GM19452 (cell line): ENCODE measurements around the gene TRIM2.
"Not testable (repeated sequence)": the region's sequence is repeated elsewhere in the genome, so short reads cannot be mapped to it uniquely, and the experiment has no call there.

ENCODE experiments used
- ATAC-seq: cut with Tn5 transposase; IDR thresholded peaks from one replicate; pipeline ENCODE4 v1.9.1; 2021; ENCODE audit not compliant: unreplicated experiment

Gene TRIM2

DNA sequence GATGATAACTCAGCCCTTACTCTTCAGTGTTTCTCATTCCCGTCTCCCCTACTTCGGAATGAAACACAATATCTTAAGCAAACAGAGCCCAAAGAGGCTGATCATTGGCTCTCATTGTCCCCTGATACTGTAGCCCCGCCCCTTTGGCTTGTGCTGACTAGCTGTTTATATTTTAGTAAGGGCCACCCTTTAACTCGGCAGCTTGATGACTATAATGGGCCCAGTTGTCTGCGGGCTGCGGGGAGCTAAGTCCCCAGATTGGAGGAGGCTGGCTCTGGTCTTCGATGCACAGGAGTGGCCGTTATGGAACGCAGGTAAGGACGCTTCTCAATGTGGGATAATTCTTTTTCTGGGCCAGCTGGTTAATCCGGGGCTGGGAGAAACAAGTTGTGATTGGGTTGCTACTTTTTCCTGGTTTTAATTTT, at the start of gene TRIM2:
Gene TRIM2, plus strand, starts transcription at position 197 of the 425 bp plus-strand sequence. Its CDS starts 88 bp downstream, at position 285.
- no peak for ATAC-seq

DNA sequence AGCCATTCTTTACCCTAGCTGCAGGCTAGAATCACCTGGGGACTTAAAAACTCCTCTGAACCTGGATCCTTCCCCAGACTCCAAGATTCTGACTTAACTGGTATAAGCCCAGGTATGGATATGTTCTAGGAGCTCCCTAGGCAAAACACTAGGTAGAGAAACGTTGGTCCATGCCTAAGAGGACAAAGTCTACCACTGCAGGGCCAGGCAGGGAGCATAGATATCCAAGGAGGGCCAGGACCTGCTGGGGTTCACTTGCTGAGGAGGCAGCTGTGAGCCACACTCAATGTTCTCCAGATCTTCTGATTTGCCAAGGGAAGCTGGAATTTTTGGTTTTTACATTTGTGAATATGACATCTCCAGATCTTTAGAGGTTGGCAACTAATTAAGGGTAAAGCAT, 48.6 kb upstream of the TRIM2 start:
- no peak for ATAC-seq

DNA sequence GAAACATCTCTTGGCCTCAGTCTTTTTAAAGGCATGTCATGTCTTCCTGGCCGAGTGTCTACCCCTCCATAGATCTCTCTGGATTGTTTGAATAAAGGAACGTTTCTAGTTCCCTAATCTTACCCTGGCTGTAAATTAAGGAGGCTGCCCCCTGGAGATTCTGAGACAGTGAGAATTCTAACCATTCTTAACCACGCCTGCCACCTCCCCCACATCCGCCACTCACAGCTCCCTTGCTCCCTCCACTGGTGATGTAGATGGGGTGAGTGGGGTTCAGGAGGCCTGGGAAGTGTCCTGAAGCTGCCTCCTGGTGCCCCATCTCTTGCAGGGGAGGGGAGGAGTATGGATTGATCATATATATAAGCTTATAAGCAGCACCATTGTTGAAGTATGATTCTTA, 48.0 kb upstream of the TRIM2 start:
- no peak for ATAC-seq

DNA sequence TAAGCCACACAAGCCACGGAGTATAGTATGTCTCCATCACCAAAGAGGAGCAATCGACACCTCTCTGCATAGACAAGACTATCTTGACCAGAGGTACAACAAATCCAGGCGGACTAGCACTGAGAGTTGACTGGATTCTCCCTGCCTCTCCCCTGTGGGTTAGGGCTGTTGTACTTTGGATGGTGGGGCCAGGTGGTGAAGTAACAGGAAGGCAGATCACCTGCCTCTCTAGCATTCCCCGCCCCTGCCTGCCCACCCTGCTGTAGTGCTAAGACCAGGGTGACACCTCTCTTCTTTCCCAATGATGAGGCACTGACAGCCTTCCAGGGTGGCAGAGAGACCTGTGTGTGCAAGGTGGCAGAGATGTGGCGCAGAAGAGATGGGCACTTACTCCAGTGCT, 47.5 kb upstream of the TRIM2 start:
- ATAC-seq, result no peak

DNA sequence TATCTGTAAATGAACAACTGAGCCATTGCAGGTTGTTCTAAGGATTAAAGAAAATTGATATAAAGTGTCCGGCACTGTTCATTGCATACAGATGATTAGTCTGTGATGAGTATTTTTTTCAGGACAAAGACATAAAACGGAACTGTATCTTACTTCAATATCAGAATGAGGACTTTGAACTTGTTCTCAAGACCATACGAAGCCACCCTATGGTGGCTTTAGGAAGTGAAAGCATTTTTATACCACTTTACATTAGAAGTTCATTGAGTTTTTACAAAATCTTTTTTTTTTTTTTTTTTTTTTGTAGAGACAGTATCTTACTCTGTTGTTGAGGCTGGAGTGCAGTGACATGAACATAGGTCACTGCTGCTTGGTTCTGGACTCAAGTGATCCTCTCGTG, 45.2 kb upstream of the TRIM2 start:
- ATAC-seq, result no peak

DNA sequence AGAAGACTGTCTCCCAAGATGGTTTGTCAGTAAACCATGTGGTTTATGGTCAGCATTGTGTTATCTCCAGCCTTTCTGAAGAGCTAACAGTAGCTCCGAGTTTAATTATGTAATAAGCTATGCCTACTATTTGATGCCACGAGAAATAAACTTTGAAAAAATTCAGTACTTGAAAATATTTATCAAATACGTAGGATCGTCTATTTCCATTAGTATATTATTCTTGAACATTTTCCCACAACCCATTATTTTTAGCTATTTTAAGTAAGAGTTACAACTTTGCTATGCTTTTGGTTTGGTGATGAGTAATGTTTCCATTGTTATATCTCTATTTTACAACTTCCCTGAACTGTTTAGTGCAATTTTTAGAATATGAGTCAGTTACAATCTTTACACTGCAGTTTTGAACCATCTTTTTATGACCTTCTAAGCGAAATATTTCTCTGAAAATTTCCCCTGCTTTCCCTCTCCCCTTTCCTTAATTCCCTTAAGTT, 44.5 kb upstream of the TRIM2 start:
- ATAC-seq, result no peak

DNA sequence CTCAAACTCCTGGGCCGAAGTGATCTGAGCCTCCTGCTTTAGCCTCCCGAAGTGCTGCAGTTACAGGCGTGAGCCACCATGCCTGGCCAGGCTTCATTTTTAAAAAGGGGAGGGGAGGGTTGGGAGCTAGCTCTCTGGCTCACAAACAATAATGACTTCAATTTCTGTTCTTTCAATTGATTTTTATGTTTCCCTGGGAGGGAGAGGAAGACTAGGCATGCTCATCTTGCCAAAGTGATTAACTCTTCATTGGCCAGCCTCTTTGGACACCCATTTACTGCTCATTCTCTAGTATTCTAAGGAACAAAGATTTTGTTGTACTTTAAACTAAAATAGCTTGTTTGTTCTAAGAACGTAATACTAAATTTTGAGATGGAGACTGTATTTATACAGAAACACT, 43.4 kb upstream of the TRIM2 start:
- ATAC-seq, result no peak

DNA sequence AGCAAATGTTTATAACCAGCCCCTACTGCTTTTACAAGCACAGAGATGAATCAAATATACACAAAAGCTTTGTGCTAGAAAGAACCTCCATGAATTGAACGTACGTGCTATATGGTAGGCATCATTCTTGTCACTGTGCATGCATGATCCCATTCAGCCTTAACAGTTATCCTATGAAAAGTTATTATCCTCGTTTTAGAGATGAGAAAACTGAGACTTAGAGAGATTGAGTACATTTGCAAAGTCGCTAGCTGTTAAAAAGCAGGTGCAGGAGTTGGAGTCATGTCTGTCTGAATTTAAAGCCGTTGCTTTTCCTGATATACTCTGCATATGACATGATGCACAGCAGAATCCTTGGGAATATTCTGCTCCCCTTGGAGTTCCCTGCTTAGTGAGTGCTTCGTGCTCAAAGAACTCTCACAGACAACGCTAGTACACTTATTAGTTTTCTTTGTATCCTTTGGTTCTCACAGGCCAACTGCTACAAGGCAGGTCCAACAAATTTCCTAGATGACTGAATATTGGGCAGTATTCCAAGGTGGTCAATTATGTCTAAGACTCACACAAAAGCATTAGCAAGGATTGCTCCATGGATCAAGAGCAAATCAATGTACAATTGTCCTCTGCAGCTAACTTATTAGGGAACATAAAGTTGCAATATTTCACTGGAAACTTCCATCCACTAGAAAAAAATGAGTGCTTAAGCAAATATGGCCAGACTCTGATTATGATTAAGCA, 42.8 kb upstream of the TRIM2 start:
- no peak for ATAC-seq

DNA sequence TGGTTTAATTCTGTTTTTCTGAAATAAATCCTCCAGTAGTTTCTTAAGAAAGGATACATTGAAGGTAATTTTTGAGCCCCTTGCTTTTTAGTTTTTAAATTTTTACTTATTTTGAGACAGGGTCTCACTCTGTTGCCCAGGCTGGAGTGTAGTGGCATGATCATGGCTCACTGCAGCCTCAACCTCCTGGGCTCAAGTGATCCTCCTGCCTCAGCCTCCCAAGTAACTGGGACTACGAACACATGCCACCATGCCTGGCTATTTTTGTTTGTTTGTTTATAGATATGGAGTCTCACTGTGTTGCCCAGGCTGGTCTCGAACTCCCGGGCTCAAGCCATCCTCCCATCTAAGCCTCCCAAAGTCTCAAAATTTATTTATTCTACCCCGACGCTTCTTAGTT, 39.0 kb upstream of the TRIM2 start:
- not testable (repeated sequence) for ATAC-seq

DNA sequence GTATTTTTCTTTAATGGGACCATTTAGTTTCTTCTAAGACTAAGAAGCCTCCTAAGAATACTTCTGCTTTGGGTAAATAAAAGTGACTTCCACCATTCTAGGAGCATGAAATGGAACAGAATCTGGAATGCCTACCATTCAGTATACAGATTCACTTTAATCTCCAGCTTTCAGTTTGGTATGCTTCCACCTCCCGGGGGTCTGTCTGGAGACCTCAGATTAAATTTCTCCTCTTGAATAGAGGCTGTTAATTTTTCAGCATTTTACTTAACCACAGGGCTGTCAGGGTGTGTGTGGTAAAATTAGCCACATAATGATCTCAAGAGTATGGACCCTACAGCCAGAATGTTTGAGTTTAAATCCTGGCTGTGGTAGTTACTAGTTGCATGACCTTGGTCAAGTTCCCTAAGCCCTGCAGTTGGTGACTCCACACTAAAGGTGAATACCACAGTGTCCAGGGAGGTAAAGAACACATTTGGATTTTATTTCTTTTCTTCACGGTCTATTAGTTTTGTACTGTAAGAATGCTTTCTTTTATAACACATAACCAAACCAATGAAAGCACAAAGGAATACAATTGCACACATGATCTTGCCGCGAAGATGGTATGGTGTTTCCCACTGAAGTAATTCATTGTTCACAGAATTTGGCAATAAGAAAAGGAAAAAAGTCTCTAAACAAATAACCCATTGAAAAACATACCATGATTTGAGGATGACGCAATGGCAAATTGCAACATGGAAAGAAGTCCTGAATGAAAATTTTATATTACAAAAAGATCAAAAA, 37.3 kb upstream of the TRIM2 start:
- no peak for ATAC-seq

DNA sequence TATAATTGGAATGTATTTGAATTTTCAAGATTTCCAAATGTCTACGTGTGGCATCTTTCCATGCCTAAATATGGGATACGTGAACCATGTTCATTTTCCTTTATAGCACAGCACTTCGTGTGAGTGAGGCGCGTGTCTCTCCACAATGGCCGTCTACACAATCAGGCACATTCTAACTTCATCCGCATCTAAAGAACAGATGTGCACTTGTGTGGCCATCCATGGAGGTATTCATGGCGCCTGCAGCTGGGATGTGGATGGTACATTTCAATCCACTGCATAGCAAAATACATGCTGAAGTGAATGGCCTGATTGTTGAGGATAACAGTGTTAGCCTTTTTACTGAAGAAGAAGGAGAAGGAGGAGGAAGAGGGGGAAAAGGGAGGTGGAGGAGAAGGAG, 34.5 kb upstream of the TRIM2 start:
- ATAC-seq, result no peak

DNA sequence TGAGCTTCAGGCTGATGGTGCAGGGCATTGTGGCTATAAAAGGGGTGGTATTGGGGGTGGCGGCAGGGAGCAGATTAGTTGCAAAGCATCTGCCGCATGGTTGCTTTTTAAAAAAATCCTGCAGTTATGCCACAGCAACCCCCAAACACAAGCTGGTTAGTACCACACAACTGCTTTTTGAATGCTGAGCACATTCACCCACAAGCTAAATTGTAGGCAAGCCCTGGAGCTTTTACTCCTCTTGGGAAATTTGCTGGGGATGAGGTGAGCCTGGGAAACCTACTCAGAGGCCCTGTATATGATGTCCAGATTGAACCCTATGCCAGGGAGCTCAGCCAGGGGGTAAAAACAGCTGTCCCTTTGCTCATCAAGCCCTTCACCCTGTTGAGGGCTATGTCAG, 33.8 kb upstream of the TRIM2 start:
- no peak for ATAC-seq

DNA sequence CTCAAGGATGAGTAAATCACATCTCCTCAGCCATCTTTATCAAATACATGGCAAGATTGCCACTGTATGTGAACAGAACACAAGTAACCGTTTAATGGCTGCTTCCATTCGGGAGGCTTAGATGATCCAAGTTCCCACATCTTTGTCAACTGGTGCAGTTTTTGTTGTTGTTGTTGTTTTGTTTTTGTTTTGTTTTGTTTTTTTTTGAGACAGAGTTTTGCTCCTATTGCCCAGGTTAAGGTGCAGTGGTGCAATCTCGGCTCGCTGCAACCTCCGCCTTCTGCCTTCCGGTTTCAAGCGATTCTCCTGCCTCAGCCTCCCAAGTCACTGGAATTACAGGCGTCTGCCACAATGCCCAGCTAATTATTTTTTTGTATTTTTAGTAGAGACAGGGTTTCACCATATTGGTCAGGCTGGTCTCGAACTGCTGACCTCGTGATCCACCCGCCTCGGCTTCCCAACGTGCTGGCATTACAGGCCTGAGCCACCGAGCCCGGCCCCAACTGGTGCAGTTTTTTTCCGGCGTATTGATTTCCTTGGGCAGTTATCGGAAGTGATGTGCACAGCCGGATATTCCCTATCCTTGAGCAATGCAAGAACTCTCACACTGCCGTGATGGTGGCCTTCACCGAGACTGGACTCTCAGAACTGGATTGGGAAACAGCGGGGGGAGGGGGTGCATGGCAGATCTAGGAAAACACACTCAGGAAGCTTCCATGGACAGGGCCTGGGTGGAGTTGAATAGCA, 29.2 kb upstream of the TRIM2 start:
- no peak for ATAC-seq

DNA sequence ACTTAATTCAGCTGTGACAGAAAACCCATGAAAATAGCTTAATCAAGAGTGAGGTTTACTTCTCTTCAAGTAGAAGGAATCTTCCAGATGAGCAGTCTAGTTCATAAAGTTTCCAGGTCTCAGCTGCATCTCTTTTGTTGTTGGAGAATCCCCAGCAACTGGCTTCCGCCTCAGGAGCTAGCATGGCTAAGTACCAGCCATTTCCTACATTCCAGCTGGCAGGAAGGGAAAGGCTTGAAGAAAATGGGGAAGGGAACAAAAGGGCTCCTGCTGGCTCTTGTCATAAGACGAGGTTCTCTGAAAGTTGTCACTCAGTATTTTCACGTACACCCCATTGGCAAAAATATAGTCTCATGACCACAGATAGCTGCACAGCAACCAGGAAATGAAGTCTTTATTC, 27.3 kb upstream of the TRIM2 start:
- no peak for ATAC-seq

DNA sequence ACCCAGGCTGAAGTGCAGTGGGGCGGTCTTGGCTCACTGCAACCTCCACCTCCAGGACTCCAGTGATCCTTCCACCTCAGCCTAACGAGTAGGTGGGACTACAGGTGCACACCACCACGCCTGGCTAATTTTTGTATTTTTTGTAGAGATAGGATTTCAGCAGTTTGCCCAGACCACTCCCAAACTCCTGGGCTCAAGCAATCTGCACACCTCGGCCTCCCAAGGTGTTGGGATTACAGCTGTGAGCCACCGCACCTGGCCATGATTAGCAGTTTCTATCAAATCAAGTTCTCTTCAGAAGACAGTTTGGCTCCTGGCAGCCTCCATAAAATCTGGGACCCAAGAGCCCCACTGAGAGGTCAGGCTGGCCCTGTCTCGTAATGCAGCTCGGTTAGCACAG, 26.4 kb upstream of the TRIM2 start:
- no peak for ATAC-seq

DNA sequence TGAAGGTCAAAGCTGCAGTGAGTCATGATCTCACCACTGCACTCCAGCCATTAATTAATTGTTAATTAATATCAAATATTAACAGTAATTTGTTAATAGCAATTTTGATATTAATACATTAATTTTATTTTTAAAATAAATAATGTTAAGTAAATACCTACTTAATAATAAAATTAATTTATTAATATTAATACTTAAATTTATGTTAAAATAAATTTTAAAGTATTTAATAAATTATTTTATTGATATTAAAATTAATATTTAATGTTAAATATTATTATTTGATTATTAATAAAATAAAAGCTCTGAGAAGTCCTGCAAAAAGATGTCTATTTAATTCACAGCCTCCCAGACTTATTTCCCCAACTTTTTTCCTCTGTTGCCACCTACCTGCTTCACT, 25.1 kb upstream of the TRIM2 start:
- ATAC-seq, result no peak

DNA sequence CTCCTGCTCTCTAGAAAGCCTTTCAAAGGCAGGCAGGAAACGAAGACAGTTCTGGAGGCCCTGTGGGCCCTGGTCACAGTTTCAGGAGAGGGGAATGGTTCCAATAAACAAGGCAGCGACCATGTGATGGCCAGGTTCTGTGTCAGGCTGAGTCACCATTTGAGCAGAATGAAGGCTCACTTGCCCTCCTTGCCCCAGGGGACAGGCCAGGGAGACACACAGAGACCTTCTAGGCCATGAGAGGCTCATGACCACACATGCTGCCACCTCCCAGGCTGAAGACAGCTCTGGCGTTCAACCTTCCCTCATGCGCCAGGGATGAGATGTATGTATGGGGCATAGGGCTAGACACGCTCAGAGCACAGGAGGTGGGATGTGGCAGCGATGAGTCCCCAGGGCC, 22.9 kb upstream of the TRIM2 start:
- ATAC-seq, result no peak

DNA sequence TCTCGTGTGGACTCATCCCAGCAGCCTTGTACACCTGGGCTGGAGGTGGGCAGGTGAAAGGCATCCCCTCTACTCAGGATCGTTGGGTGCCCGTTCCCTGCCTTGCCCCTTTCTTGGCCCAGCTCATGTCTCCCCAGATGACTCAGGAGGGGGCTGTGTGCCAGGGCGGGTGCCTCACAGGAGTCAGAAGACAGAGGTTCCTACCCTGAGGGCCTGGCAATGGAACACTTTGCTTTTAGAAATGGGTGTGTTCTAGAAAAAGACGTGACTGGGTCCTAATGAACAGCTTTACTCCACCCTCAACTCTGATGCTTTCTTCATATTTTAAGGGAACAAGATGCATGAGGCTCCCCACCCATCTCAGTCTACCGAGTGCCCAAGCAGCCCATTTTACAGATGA, 22.5 kb upstream of the TRIM2 start:
- no peak for ATAC-seq

DNA sequence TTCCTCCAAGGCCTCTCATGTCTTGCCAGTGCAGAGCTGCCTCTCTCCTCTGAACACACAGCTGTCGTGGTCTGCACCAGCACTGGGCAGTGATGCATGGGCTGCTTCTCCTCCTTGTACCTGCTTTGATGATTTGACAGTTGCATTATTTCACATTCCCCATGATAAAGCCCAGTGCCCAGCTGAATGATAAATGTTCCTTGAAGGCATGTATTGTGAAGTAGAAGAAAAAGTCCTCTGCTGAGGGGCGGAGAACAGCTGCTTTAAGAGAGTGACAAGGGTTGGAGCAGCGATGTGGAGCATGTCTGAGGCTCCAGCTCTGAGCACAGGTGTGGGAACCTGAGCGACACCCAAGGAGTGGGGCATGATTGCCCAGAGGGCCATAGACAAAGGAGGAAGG, 21.1 kb upstream of the TRIM2 start:
- ATAC-seq, result no peak

DNA sequence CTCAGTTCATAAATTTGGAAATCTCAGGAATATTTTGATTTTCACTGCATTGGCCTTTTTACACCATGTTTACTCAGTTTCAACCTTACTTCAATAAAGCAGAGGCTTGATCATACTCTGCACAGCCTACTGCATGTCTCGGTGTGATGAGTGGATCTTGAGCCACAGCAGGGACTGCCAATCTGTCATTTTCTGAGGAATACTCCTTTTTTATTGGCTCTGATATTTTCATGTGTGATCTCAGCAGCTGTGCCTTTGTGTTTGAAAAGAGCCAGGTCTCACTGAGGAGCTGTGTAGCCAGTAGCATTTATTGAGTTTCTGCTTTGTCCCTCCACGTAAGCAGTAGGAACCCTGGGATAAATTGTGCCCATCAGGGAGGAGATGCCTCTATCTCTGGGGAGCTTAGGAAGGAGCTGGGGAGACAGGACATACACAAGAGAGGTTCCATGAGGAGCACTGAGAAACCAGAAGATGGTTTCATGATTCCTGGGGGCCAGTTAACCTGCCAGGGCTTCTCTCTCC, 18.9 kb upstream of the TRIM2 start:
- no peak for ATAC-seq

DNA sequence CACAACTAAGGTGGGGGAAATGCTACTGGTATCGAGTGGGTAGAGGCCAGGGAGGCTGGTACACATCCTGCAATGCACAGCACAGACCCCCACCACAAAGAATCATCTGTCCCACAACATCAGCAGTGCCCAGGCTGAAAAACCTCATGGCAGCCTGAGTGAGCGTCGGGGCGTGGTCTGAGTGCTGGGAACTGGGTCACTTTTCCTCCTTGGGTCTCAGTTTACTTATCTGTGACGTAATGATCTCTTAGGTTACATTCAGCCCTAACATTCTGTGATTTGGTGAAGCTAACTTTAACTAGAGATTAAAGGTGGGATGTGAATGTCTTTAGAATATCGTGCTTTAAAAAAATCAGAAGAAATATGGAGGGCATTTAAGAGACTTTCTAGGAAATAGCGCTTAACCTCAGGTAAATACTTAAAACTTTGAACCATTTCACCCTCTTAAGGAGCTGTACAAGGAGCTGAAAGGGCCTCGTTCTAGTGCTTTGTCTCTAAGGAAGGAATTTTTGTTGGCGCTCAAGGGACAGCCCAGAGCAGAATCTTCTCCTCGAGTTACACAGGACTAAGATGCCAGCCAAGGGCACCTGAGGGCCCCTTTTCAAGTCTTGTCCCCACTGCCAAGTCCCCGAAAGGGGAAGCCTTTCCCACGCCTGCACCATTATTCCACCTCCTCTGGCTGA, 18.1 kb upstream of the TRIM2 start:
- no peak for ATAC-seq
